ENCODE measurements around the gene MTFP1. TPM values are rescaled to one million over a fixed set of nuclear protein-coding genes. Genes with fewer than 3 reads are reported as not detected.
"Not testable (repeated sequence)": the region's sequence is repeated elsewhere in the genome, so short reads cannot be mapped to it uniquely, and the experiment has no call there.

MTFP1 gene
- total RNA-seq, 2 experiments from 2014 or later = 37.2 to 38.0 TPM

GRCh38 chr22:30398685-30399680 lies 26.6 kb upstream of the MTFP1 start:
- H3K27ac ChIP-seq (ENCODE audit: low read depth in 1 of 2, low read length in 2 of 2) = peak overlapping the region in 1 of 2 donors; percentile 47
- intact Hi-C loops (cut with DNase I, micrococcal nuclease) = loop anchor here (10.0 kb wide), 2 partner anchors 206 to 356 kb away; partner anchors contain the start of gene TCN2 (in 1 of the 2)
- H3K27ac Mint-ChIP-seq = peak overlapping the region; percentile 82

GRCh38 chr22:30399718-30400117 lies 25.9 kb upstream of the MTFP1 start:
- Histone ChIP-seq H3K27ac (ENCODE audit: low read depth in 1 of 2, low read length in 2 of 2) (peak overlapping the region in 1 of 2 donors; percentile 47), H3K4me1 (ENCODE audit: insufficient read depth, low read length) (peaks cover 35% of the 10 kb centered on the region), H3K36me3 (ENCODE audit: insufficient read depth, low read length) (no peaks in the 10 kb centered on the region), H3K4me3 (ENCODE audit: low read length) (no peak overlapping the region), H3K9me3 (ENCODE audit: control insufficient read depth in 1 of 2, insufficient read depth in 1 of 2, low read length in 2 of 2) (no peaks in the 10 kb centered on the region), H3K27me3 (ENCODE audit: control insufficient read depth in 1 of 2, insufficient read depth in 2 of 2, low read length in 2 of 2) (peaks cover 0 to 2% of the 10 kb centered on the region in 2 experiments)
- Mint-ChIP-seq H3K36me3 (ENCODE audit: low read depth) (peaks cover 13% of the 10 kb centered on the region), H3K27ac (peak overlapping the region; percentile 82), H3K4me3 (peak overlapping the region; percentile 34), H3K9me3 (no peaks in the 10 kb centered on the region), H3K27me3 (no peaks in the 10 kb centered on the region), H3K4me1 (ENCODE audit: low read depth) (peaks cover 49% of the 10 kb centered on the region)
- POLR2A ChIA-PET = interaction anchor here (1.0 to 7.9 kb wide), 3 partner anchors 25 to 112 kb away, joined by 3 to 112 read pairs (median 3); partner anchors contain the start of gene MTFP1
- DNase-seq (no peak), ATAC-seq (ENCODE audit: poor library complexity) (no peak)
- CTCF ChIA-PET = no interaction called here
- intact Hi-C loops (cut with DNase I, micrococcal nuclease) = loop anchor here (10.0 kb wide), 2 partner anchors 205 to 355 kb away; partner anchors contain the start of gene TCN2 (in 1 of the 2)
- no peak for TF ChIP-seq CTCF (IDR thresholded peaks at IDR 0.05)

More at GRCh38 chr22:30398685-30399680, 26.6 kb upstream of the MTFP1 start:
- H3K4me3 Mint-ChIP-seq = peak overlapping the region; percentile 89
- DNase-seq (peak in 1 of 14 experiments; percentile 30), ATAC-seq (ENCODE audit: poor library complexity) (no peak)
- H3K27me3 ChIP-seq (ENCODE audit: control insufficient read depth in 1 of 2, insufficient read depth in 2 of 2, low read length in 2 of 2) = peaks cover 0 to 2% of the 10 kb centered on the region in 2 experiments
- peak overlapping the region; percentile 68 for H3K4me3 ChIP-seq (ENCODE audit: low read length)
- H3K36me3 ChIP-seq (ENCODE audit: insufficient read depth, low read length) = no peaks in the 10 kb centered on the region
- no peak for TF ChIP-seq CTCF (IDR thresholded peaks at IDR 0.05)
- H3K4me1 Mint-ChIP-seq (ENCODE audit: low read depth) = peaks cover 49% of the 10 kb centered on the region
- H3K4me1 ChIP-seq (ENCODE audit: insufficient read depth, low read length) = peaks cover 35% of the 10 kb centered on the region
- ChIA-PET POLR2A (interaction anchor here (0.6 to 7.9 kb wide), 5 partner anchors 14 to 112 kb away, joined by 3 to 112 read pairs (median 3); partner anchors contain the start of genes CASTOR1 and MTFP1), CTCF (no interaction called here)
- peaks cover 5% of the 10 kb centered on the region for H3K36me3 Mint-ChIP-seq (ENCODE audit: low read depth)
- H3K27me3 Mint-ChIP-seq = no peaks in the 10 kb centered on the region
- H3K9me3 Mint-ChIP-seq = no peaks in the 10 kb centered on the region
- H3K9me3 ChIP-seq (ENCODE audit: control insufficient read depth in 1 of 2, insufficient read depth in 1 of 2, low read length in 2 of 2) = no peaks in the 10 kb centered on the region

- CTCF ChIA-PET = no interaction called here
- intact Hi-C loops (cut with DNase I, micrococcal nuclease) = no loop called here
- POLR2A ChIA-PET = interaction anchor here (7.9 kb wide), 1 partner anchor 25 kb away, joined by 112 read pairs; the partner anchor contains the start of gene MTFP1
Observed at GRCh38 chr22:30400159-30400558, 25.4 kb upstream of the MTFP1 start.

GRCh38 chr22:30401024-30401423 lies 24.5 kb upstream of the MTFP1 start:
- H3K27me3 ChIP-seq (ENCODE audit: control insufficient read depth in 1 of 2, insufficient read depth in 2 of 2, low read length in 2 of 2); H3K9me3 Mint-ChIP-seq; H3K36me3 ChIP-seq (ENCODE audit: insufficient read depth, low read length); ATAC-seq (ENCODE audit: poor library complexity); intact Hi-C loops (cut with DNase I, micrococcal nuclease); CTCF ChIA-PET; H3K4me3 ChIP-seq (ENCODE audit: low read length); H3K9me3 ChIP-seq (ENCODE audit: control insufficient read depth in 1 of 2, insufficient read depth in 1 of 2, low read length in 2 of 2); DNase-seq; H3K27ac ChIP-seq (ENCODE audit: low read depth in 1 of 2, low read length in 2 of 2); H3K27ac Mint-ChIP-seq; H3K4me3 Mint-ChIP-seq; H3K27me3 Mint-ChIP-seq: not testable (repeated sequence)
- POLR2A ChIA-PET = interaction anchor here (2.8 to 7.9 kb wide), 2 partner anchors 13 to 24 kb away, joined by 13 to 112 read pairs; partner anchors contain the start of gene MTFP1
- Mint-ChIP-seq H3K36me3 (ENCODE audit: low read depth) (peaks cover 26% of the 10 kb centered on the region), H3K4me1 (ENCODE audit: low read depth) (peaks cover 44% of the 10 kb centered on the region)
- H3K4me1 ChIP-seq (ENCODE audit: insufficient read depth, low read length) = peaks cover 30% of the 10 kb centered on the region

More at GRCh38 chr22:30400159-30400558, 25.4 kb upstream of the MTFP1 start:
- peaks cover 49% of the 10 kb centered on the region for H3K4me1 Mint-ChIP-seq (ENCODE audit: low read depth)
- Histone ChIP-seq H3K27me3 (ENCODE audit: control insufficient read depth in 1 of 2, insufficient read depth in 2 of 2, low read length in 2 of 2) (peaks cover 0 to 2% of the 10 kb centered on the region in 2 experiments), H3K27ac (ENCODE audit: low read depth in 1 of 2, low read length in 2 of 2) (no peak overlapping the region), H3K4me1 (ENCODE audit: insufficient read depth, low read length) (peaks cover 35% of the 10 kb centered on the region), H3K4me3 (ENCODE audit: low read length) (no peak overlapping the region), H3K36me3 (ENCODE audit: insufficient read depth, low read length) (no peaks in the 10 kb centered on the region), H3K9me3 (ENCODE audit: control insufficient read depth in 1 of 2, insufficient read depth in 1 of 2, low read length in 2 of 2) (no peaks in the 10 kb centered on the region)
- peak overlapping the region; percentile 47 for H3K27ac Mint-ChIP-seq
- H3K4me3 Mint-ChIP-seq = peak overlapping the region; percentile 31
- H3K36me3 Mint-ChIP-seq (ENCODE audit: low read depth) = peaks cover 17% of the 10 kb centered on the region
- TF ChIP-seq CTCF (IDR thresholded peaks at IDR 0.05) = no peak
- no peak for ATAC-seq (ENCODE audit: poor library complexity)
- no peak for DNase-seq
- no peaks in the 10 kb centered on the region for H3K27me3 Mint-ChIP-seq
- no peaks in the 10 kb centered on the region for H3K9me3 Mint-ChIP-seq

All from CD4-positive, alpha-beta T cell (primary cell).